HCT116 (cell line): ENCODE results near the gene LYPD4.

Source experiments
- CTCF ChIP-seq, 3 experiments: fragments of 200-600 bp in 1 of 3; sonication (generic) in 1 of 3; IDR thresholded peaks in 2 of 3; conservative IDR thresholded peaks in 1 of 3; 2 replicates each; pipeline ENCODE4 v1.5.1; 2012 to 2017; ENCODE audit warnings: low read depth in 2 of 3, low read length in 2 of 3, antibody characterized with exemption in 1 of 3, borderline replicate concordance in 1 of 3, control low read depth in 1 of 3, mild to moderate bottlenecking in 1 of 3, mixed read lengths in 1 of 3, mixed run types in 1 of 3, moderate library complexity in 1 of 3; ENCODE audit not compliant: insufficient read depth in 1 of 3
- EZH2 ChIP-seq: fragments of 200-600 bp; sonication (generic); IDR thresholded peaks from 2 replicates; pipeline ENCODE4 v1.6.1; 2017; ENCODE audit warnings: antibody characterized with exemption, mixed run types
- EZH2phosphoT487 ChIP-seq: fragments of 200-600 bp; IDR thresholded peaks from 2 replicates; pipeline ENCODE4 v1.6.1; 2018; ENCODE audit warnings: antibody characterized with exemption, borderline replicate concordance
- MAX ChIP-seq: IDR thresholded peaks from 2 replicates; pipeline ENCODE4 v1.6.1; 2012
- POLR2A ChIP-seq: IDR thresholded peaks from 2 replicates; pipeline ENCODE4 v1.7.0; 2011; ENCODE audit warnings: borderline replicate concordance; ENCODE audit not compliant: insufficient read depth, insufficient read length; ENCODE audit errors: extremely low read depth
- POLR2AphosphoS5 ChIP-seq: IDR thresholded peaks from 2 replicates; pipeline ENCODE4 v1.6.1; 2011; ENCODE audit warnings: mild to moderate bottlenecking, low read depth, low read length, moderate library complexity
- RAD21 ChIP-seq: IDR thresholded peaks from 2 replicates; pipeline ENCODE4 v1.6.1; 2012; ENCODE audit warnings: low read depth, mild to moderate bottlenecking
- SIN3A ChIP-seq: IDR thresholded peaks from 2 replicates; pipeline ENCODE4 v1.6.1; 2012; ENCODE audit warnings: low read depth
- SP1 ChIP-seq: IDR thresholded peaks from 2 replicates; pipeline ENCODE4 v1.6.1; 2012; ENCODE audit warnings: low read depth
- SRF ChIP-seq: IDR thresholded peaks from 2 replicates; pipeline ENCODE4 v1.6.1; 2012; ENCODE audit warnings: low read depth
- TCF7L2 ChIP-seq: IDR thresholded peaks from 2 replicates; pipeline ENCODE4 v1.7.0; 2011; ENCODE audit warnings: borderline replicate concordance, inconsistent platforms; ENCODE audit not compliant: insufficient read depth, insufficient read length; ENCODE audit errors: extremely low read depth
- ZNF274 ChIP-seq: fragments of 200-500 bp; sonication (Bioruptor generic); IDR thresholded peaks from 2 replicates; pipeline ENCODE4 v1.6.1; 2014; ENCODE audit warnings: mild to moderate bottlenecking, low read depth, low read length, inconsistent platforms
- TF ChIP-seq, protein P1 (sequence below): IDR thresholded peaks from 2 replicates; pipeline ENCODE4 v1.6.1; 2012
- TF ChIP-seq, protein P2 (sequence below): IDR thresholded peaks from 2 replicates; pipeline ENCODE4 v1.6.1; 2012; ENCODE audit warnings: low read depth

GRCh38 chr19:41845001-41845050, 343 bp upstream of the LYPD4 start, which contains the start of gene DMRTC2:
- no peak for TF ChIP-seq POLR2AphosphoS5
- no peak for TF ChIP-seq MAX
- TF ChIP-seq CTCF (IDR thresholded peaks at IDR 0.05 in 2 of 3, conservative IDR thresholded peaks at IDR 0.05 in 1 of 3; ENCODE audit: borderline replicate concordance in 1 of 3, insufficient read depth in 1 of 3, low read depth in 2 of 3, low read length in 2 of 3) = no peak
- TF ChIP-seq POLR2A = no peak
- TF ChIP-seq RAD21 = no peak
- TF ChIP-seq, protein P1, sequence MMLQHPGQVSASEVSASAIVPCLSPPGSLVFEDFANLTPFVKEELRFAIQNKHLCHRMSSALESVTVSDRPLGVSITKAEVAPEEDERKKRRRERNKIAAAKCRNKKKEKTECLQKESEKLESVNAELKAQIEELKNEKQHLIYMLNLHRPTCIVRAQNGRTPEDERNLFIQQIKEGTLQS = no peak
- no peak for TF ChIP-seq TCF7L2
- TF ChIP-seq SIN3A = no peak
- TF ChIP-seq EZH2 = no peak
- no peak for TF ChIP-seq SP1
- TF ChIP-seq ZNF274 = no peak
- no peak for TF ChIP-seq EZH2phosphoT487
- TF ChIP-seq SRF = no peak
- TF ChIP-seq, protein P2, sequence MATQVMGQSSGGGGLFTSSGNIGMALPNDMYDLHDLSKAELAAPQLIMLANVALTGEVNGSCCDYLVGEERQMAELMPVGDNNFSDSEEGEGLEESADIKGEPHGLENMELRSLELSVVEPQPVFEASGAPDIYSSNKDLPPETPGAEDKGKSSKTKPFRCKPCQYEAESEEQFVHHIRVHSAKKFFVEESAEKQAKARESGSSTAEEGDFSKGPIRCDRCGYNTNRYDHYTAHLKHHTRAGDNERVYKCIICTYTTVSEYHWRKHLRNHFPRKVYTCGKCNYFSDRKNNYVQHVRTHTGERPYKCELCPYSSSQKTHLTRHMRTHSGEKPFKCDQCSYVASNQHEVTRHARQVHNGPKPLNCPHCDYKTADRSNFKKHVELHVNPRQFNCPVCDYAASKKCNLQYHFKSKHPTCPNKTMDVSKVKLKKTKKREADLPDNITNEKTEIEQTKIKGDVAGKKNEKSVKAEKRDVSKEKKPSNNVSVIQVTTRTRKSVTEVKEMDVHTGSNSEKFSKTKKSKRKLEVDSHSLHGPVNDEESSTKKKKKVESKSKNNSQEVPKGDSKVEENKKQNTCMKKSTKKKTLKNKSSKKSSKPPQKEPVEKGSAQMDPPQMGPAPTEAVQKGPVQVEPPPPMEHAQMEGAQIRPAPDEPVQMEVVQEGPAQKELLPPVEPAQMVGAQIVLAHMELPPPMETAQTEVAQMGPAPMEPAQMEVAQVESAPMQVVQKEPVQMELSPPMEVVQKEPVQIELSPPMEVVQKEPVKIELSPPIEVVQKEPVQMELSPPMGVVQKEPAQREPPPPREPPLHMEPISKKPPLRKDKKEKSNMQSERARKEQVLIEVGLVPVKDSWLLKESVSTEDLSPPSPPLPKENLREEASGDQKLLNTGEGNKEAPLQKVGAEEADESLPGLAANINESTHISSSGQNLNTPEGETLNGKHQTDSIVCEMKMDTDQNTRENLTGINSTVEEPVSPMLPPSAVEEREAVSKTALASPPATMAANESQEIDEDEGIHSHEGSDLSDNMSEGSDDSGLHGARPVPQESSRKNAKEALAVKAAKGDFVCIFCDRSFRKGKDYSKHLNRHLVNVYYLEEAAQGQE = no peak
